ENCODE results near the gene TBC1D4.
"Not testable (repeated sequence)": the region's sequence is repeated elsewhere in the genome, so short reads cannot be mapped to it uniquely, and the experiment has no call there.

The TBC1D4 gene

DNA sequence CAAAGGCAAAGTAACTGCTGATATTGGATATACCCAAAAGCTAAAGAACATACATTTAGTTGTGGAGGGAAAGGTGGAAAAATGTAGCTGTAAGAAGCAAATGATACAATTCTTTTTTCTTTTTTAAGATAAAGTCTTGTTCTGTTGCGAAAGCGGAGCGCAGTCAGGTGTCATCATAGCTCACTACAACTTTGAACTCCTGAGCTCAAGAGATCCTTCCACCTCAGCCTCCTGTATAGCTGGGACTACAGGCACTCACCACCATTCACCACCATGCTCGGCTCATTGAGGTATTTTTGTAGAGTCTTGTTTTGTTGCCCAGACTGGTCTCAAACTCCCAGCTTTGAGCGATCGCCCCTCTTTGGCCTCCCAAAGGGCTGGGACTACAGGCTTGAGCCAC is 38.0 kb downstream of the TBC1D4 start:
- H3K4me1 Mint-ChIP-seq (ENCODE audit: low read depth) = no peaks in the 10 kb centered on the region
- no peaks in the 10 kb centered on the region for H3K36me3 Mint-ChIP-seq
- H3K27ac Mint-ChIP-seq = no peak overlapping the region
- peaks cover 5% of the 10 kb centered on the region for H3K27me3 Mint-ChIP-seq
- H3K9me3 Mint-ChIP-seq (ENCODE audit: low read depth) = no peaks in the 10 kb centered on the region
- H3K4me3 Mint-ChIP-seq = no peak overlapping the region

DNA sequence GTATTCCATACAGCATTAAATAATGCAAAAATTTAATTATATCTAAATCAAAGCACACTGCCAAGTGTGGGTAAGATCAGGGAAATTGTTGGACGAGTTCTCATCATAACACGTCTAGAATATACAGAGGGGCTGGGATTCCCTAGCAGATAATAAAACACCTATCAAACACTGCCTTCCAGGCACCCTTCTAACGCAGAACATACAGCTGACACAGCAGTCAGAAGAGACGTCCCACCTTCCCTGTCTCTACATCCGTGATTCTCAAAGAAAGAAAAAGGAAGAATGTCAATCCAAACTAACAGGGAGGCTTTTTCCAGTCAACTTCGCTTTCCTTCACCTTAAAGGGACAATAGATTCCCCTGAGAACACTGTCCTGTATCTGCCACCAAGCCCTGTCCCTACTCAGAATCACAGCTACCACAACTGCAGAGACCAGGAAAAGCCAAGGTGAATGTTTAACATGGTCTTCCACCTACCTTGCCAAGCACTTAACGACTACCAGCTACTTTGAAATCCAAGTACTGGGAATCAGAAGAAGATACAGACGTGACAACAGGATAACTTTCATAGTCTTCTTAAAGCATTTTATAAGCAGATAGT is 38.5 kb downstream of the TBC1D4 start:
- Mint-ChIP-seq H3K4me1 (ENCODE audit: low read depth) (no peaks in the 10 kb centered on the region), H3K36me3 (no peaks in the 10 kb centered on the region), H3K27me3 (peaks cover 5% of the 10 kb centered on the region), H3K4me3 (no peak overlapping the region), H3K27ac (no peak overlapping the region), H3K9me3 (ENCODE audit: low read depth) (no peaks in the 10 kb centered on the region)

DNA sequence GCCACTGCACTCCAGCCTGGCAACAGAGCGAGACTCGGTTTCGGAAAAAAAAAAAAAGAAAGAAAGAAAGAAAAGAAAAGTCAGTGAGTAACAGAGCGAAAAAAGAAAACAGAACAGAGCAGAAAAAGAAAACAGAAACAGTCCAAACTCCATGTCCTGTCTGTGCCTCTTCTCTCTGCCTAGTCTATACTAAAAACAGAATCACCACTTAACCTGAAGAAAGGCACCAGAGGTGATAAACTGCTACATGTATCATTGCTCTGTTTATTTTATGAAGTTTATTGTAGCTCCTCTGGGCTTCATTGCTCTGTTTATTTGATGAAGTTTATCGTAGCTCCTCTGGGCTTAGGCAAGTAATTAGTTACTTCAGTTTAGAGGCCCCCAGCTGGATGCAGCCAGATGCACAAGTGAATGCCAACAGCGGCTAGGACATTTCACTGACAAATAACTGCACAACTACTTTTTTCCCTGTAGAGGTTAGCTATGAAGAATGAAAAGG is 39.2 kb downstream of the TBC1D4 start:
- no peak overlapping the region for H3K27ac Mint-ChIP-seq
- H3K36me3 Mint-ChIP-seq = no peaks in the 10 kb centered on the region
- no peaks in the 10 kb centered on the region for H3K4me1 Mint-ChIP-seq (ENCODE audit: low read depth)
- peaks cover 6% of the 10 kb centered on the region for H3K27me3 Mint-ChIP-seq
- no peak overlapping the region for H3K4me3 Mint-ChIP-seq
- no peaks in the 10 kb centered on the region for H3K9me3 Mint-ChIP-seq (ENCODE audit: low read depth)

DNA sequence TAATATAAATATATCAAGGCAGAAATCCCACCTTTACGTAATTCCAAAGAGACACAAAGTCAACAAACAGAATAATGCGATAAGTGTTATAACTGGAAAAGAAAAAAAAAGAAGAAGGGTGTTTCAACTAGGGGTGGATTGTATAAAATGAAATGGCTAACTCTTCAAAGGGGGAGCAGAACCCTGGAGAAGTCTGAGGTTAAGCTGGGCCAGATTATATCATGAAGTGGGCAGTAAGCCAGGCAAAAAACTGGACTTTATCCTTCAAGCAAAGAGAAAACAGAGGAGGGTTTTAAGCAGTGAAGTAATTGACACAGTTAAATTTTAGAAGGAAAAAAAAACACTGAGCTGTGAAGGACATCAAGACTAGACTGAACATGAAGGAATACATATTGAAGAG is 41.9 kb downstream of the TBC1D4 start:
- H3K4me1 Mint-ChIP-seq (ENCODE audit: low read depth) = no peaks in the 10 kb centered on the region
- H3K4me3 Mint-ChIP-seq = no peak overlapping the region
- H3K27ac Mint-ChIP-seq = no peak overlapping the region
- no peaks in the 10 kb centered on the region for H3K36me3 Mint-ChIP-seq
- peaks cover 6% of the 10 kb centered on the region for H3K27me3 Mint-ChIP-seq
- H3K9me3 Mint-ChIP-seq (ENCODE audit: low read depth) = no peaks in the 10 kb centered on the region

DNA sequence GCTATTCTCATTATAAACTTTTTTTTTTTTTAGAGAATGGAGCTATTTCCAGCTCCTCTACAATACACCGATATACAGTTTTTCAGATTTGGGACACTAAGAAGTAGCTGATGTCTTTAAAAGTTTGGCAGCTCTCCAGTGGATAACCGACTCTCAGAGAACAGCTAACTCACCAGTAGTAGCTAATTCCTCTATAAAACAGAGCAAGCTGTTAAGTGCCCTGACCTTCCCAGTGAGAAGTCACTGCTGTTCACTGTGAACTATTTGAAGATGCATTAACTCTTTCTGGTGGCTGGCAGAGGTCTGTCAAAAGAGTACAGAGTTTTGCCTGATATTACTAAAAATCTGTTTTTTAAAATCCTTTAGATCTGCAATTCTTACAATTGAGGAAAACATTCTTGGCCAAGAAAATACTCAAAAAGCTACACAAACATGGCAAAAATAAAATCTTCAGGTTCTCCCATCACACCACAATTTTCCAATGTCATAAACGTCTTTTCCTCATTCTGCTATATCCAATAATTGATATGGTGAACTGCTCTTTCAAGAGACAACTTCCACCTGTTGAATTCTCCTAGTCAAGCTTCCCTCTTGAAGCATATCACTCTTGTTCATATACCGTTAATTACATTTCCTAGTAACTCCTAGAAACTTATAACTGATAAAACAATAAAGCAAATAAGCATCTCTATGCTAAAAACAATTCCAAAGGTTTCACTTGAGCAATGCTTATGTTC is 44.2 kb downstream of the TBC1D4 start:
- H3K4me1 Mint-ChIP-seq (ENCODE audit: low read depth) = no peaks in the 10 kb centered on the region
- H3K27me3 Mint-ChIP-seq = peaks cover 4% of the 10 kb centered on the region
- no peak overlapping the region for H3K4me3 Mint-ChIP-seq
- no peak overlapping the region for H3K27ac Mint-ChIP-seq
- H3K9me3 Mint-ChIP-seq (ENCODE audit: low read depth) = peaks cover 4% of the 10 kb centered on the region
- no peaks in the 10 kb centered on the region for H3K36me3 Mint-ChIP-seq

DNA sequence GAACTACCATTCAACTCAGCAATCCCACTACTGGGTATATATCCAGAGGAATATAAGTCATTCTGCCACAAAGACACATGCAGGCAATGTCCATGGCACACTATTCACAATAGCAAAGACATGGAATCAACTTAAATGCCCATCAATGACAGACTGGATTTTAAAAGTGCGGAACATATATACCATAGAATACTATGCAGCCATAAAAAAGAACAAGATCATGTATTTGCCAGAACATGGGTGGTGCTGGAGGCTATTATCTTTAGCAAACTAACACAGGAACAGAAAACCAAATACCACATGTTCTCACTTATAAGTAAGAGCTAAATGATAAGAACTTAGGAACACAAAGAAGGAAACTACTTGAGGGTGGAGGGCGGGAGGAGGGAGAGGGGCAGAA is 47.8 kb downstream of the TBC1D4 start:
- H3K36me3 Mint-ChIP-seq; H3K4me3 Mint-ChIP-seq; H3K27me3 Mint-ChIP-seq; H3K27ac Mint-ChIP-seq; H3K9me3 Mint-ChIP-seq (ENCODE audit: low read depth); H3K4me1 Mint-ChIP-seq (ENCODE audit: low read depth): not testable (repeated sequence)

DNA sequence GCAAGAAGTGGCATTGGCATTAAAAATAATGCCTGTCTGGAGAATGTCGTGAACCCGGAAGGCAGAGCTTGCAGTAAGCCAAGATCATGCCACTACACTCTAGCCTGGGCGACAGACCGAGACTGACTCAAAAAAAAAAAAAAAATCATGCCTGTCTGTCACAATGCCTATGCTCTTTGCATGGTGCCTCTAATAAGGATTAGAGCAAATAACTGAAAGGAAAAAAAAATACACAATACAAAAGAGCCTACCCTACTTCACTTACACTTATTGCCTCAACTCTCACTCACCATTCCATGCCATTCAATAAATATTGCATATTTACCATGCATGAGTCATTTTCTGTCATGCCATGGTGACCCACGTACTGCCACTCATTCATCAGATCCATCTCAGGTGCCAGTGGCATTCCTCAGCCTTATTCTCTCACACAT is 49.1 kb downstream of the TBC1D4 start:
- no peak overlapping the region for H3K27ac Mint-ChIP-seq

DNA sequence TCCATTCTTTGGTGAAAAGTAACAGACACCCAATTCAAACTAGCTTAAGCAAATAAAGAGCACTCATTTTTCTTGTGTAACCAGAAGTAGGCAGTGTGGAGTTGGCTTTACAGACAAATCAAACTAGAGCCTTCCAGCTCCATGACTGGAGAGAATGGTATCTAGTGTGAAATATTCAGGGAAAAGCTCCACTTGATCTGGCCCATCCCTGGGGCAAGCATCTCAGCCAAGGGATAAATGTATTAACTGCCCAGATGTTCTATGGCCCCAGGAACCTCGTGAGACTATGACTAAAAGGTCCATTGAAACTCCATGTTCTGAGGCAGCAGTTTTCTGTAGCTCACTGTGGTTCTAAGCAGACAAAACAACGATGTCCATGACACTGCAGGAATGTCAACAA is 49.9 kb downstream of the TBC1D4 start:
- Mint-ChIP-seq H3K9me3 (ENCODE audit: low read depth) (peaks cover 4% of the 10 kb centered on the region), H3K4me3 (no peak overlapping the region), H3K27me3 (peaks cover 9% of the 10 kb centered on the region), H3K4me1 (ENCODE audit: low read depth) (no peaks in the 10 kb centered on the region), H3K36me3 (no peaks in the 10 kb centered on the region), H3K27ac (no peak overlapping the region)

More for the DNA sequence above, 49.1 kb downstream of the TBC1D4 start:
- no peak overlapping the region for H3K4me3 Mint-ChIP-seq
- peaks cover 6% of the 10 kb centered on the region for H3K27me3 Mint-ChIP-seq
- no peaks in the 10 kb centered on the region for H3K36me3 Mint-ChIP-seq
- H3K4me1 Mint-ChIP-seq (ENCODE audit: low read depth) = no peaks in the 10 kb centered on the region
- peaks cover 4% of the 10 kb centered on the region for H3K9me3 Mint-ChIP-seq (ENCODE audit: low read depth)

DNA sequence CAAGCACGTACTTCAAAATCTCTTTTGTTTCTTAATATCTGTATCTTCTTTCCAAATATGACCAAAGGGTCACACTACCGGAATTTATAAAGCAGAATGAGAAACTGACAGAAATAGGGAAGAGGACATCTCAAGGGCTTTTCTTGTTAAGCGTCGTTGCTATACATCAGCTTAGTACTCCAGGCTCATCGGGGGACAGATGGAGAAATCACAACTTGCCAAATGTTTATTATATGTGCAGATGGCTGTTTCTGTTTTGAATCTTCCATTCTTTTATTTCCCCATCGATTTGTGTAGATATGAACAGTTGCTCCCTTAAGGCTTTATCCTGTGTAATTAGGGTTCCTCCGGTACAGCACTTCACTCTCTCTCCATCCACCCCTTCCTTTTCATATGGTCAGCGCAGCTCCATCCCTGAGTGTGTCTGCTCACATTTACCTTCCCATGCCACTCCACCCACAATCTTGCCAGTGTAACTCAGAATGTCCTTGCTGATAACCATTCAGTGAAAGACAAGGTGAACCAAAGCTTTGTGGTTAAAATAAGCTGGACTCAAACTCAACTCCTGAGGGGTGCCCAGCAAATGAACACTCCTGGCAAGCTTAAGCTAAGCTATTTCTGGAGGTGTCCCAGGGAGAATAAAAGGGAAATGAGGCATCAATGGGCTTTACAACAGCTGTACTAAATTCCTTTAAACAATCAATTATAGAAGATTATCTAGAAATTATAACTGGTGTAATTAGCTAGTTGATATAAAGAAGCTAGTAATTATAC is 51.3 kb downstream of the TBC1D4 start:
- Mint-ChIP-seq H3K27me3 (peaks cover 11% of the 10 kb centered on the region), H3K4me1 (ENCODE audit: low read depth) (no peaks in the 10 kb centered on the region), H3K9me3 (ENCODE audit: low read depth) (peaks cover 4% of the 10 kb centered on the region), H3K4me3 (no peak overlapping the region), H3K27ac (no peak overlapping the region), H3K36me3 (no peaks in the 10 kb centered on the region)

DNA sequence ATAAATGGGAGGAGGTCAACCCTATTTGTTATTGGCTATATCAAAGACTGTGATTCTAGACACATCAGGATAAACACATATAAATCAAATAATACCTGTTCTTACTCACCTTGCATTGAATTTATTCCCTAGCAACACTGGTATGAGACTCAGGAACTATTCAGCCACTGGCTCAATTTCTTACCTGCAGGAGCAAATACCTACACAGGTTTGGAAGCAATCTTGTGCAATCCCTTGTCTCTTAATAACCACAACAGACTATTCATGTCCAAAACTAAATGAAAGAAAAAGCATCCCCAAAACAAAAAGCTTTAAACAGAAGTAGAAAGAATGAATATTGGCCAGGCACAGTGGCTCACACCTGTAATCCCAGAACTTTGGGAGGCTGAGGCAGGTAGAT is 55.5 kb downstream of the TBC1D4 start:
- H3K9me3 Mint-ChIP-seq (ENCODE audit: low read depth) = no peaks in the 10 kb centered on the region

DNA sequence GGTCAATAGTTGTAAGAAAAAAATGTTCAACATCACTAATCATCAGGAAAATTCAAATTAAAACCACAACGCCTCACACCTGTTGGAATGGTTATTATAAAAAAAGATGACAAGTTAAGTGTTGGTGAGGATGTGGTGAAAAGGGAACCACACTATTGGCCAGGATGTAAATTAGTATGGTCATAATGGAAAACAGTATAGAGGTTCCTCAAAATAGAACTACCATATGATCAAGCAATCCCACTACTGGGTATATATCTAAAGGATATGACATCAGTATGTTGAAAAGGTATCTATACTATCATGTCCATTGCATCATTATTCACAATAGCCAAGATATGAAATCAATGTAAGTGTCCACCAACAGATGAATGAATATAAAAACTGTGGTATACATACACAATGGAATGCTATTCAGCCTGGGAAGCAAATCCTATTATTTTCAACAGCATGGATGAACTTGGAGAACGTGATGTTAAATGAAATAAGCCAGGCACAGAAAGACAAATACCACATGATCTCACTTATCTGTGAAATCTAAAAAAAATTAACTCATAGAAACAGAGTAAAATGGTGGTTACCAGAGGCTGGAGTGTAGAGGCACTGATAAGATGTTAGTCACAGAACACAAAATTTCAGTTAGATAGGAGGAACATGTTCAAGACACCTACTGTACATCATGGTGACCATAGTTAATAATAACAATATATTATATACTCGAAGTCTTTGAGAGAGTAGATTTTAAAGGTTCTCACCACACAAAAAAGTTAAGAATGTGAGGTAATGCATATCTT is 56.6 kb downstream of the TBC1D4 start:
- Mint-ChIP-seq H3K27ac (no peak overlapping the region), H3K27me3 (peaks cover 15% of the 10 kb centered on the region), H3K36me3 (no peaks in the 10 kb centered on the region), H3K4me3 (no peak overlapping the region), H3K9me3 (ENCODE audit: low read depth) (no peaks in the 10 kb centered on the region), H3K4me1 (ENCODE audit: low read depth) (no peaks in the 10 kb centered on the region)

More for the DNA sequence above, 55.5 kb downstream of the TBC1D4 start:
- H3K4me1 Mint-ChIP-seq (ENCODE audit: low read depth) = no peaks in the 10 kb centered on the region
- no peak overlapping the region for H3K4me3 Mint-ChIP-seq
- H3K27me3 Mint-ChIP-seq = peaks cover 17% of the 10 kb centered on the region
- H3K36me3 Mint-ChIP-seq = no peaks in the 10 kb centered on the region
- H3K27ac Mint-ChIP-seq = no peak overlapping the region

DNA sequence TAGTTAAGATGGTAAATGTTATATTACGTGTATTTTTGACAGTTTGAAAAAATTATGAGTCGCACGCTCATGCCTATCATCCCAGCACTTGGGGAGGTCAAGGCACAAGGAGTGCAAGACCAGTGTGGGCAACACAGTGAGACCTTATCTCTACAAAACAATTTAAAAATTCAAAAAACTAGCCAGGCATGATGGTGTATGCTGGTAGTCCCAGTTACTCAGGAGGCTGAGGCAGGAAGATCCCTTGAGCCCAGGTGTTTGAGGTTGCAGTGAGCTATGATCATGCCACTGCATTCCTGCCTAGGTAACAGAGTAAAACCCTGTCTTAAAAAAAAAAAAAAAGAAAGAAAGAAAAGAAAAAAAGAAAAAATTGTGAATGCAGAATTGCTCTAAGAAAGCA is 58.0 kb downstream of the TBC1D4 start:
- Mint-ChIP-seq H3K36me3 (no peaks in the 10 kb centered on the region), H3K27me3 (peaks cover 11% of the 10 kb centered on the region), H3K27ac (no peak overlapping the region), H3K4me1 (ENCODE audit: low read depth) (no peaks in the 10 kb centered on the region), H3K4me3 (no peak overlapping the region), H3K9me3 (ENCODE audit: low read depth) (no peaks in the 10 kb centered on the region)

DNA sequence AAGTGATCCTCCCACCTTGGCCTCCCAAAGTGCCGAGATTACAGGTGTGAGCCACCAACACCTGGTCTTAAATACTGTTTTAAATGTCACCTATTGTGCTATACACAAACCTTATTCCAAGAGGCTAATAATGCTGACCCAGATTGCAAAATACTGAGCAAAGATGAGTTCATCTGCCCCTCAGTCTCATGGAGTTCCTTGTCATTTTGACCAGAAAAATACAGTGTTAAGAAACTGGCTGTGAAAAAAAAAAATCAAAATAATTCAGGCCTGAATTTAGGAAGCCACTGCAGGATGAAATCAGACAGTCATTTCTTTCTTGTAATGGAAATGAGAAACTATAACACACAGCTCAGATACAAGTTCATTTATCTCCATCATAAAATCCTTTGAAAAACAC is 59.9 kb downstream of the TBC1D4 start:
- Mint-ChIP-seq H3K4me3 (no peak overlapping the region), H3K4me1 (ENCODE audit: low read depth) (no peaks in the 10 kb centered on the region), H3K27ac (no peak overlapping the region), H3K9me3 (ENCODE audit: low read depth) (no peaks in the 10 kb centered on the region), H3K36me3 (no peaks in the 10 kb centered on the region), H3K27me3 (peaks cover 8% of the 10 kb centered on the region)

DNA sequence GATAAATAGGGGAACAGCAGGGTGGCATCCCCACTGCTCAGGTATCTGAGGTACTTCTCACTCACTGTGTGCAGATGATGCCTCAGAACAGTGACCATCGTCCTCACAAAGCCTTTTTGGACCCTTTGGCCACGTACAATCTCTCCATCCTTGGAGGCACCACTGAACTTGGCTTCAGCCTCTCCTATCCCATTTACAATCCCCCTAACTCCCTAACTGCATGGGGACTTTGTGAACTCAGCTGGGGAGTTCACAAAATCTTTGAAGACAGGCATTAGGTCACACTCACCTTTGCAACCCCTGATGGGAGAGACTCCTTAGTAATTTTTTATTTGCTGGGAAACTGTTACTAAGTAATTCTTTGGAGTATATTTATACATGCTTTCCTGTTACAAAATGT is 60.8 kb downstream of the TBC1D4 start:
- H3K9me3 Mint-ChIP-seq (ENCODE audit: low read depth) = no peaks in the 10 kb centered on the region

DNA sequence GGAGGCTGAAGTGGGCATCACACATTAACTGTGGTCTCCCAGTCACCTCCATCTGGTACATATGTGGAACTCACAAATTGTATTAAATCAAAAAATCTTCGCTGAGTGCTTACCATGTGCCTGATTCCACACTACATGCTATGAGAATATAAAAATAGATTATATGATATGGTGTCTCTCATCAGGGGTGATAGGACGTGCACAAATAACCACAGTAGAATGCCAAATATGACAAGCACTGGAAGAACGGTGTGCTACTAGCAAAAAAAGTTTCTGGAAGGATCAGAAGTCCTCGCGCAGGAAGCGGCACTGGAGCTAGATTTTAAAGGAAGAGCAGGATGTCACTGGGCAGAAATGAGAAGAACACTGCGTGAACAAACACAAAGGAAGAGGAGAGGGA is 62.3 kb downstream of the TBC1D4 start:
- Mint-ChIP-seq H3K27ac (no peak overlapping the region), H3K4me1 (ENCODE audit: low read depth) (no peaks in the 10 kb centered on the region), H3K27me3 (peaks cover 3% of the 10 kb centered on the region), H3K36me3 (no peaks in the 10 kb centered on the region), H3K9me3 (ENCODE audit: low read depth) (no peaks in the 10 kb centered on the region), H3K4me3 (no peak overlapping the region)

More for the DNA sequence above, 60.8 kb downstream of the TBC1D4 start:
- Mint-ChIP-seq H3K4me1 (ENCODE audit: low read depth) (no peaks in the 10 kb centered on the region), H3K27ac (no peak overlapping the region), H3K36me3 (no peaks in the 10 kb centered on the region), H3K27me3 (peaks cover 8% of the 10 kb centered on the region), H3K4me3 (no peak overlapping the region)
